Activated naive CD4-positive, alpha-beta T cell treated with anti-CD3 and anti-CD28 coated beads, Interleukin-2, amount 50 U/mL, for 24 hours (primary cell): ENCODE measurements around the gene AMPD1.
A peak's percentile ranks its signal among the peaks of the same experiment; 100 is the strongest.

Experiments used
- H3K27ac Mint-ChIP-seq: one replicate; pipeline ENCODE4 v1.8.0; 2021; ENCODE audit warnings: mild to moderate bottlenecking, mixed read lengths
- H3K27me3 Mint-ChIP-seq: one replicate; pipeline ENCODE4 v1.8.0; 2021; ENCODE audit warnings: mixed read lengths
- H3K36me3 Mint-ChIP-seq: one replicate; pipeline ENCODE4 v1.8.0; 2021; ENCODE audit warnings: mixed read lengths
- H3K4me1 Mint-ChIP-seq: one replicate; pipeline ENCODE4 v1.8.0; 2021; ENCODE audit warnings: mixed read lengths
- H3K4me3 Mint-ChIP-seq: one replicate; pipeline ENCODE4 v1.8.0; 2021; ENCODE audit warnings: mild to moderate bottlenecking, mixed read lengths
- H3K9me3 Mint-ChIP-seq: one replicate; pipeline ENCODE4 v1.8.0; 2021; ENCODE audit warnings: mixed read lengths

Gene AMPD1

GRCh38 chr1:114695430-114696058 is at the start of gene AMPD1:
Gene AMPD1 (minus strand): TSS chr1:114695546. CDS start chr1:114695471, 75 bp downstream.
- peaks cover 3% of the 10 kb centered on the region for H3K27me3 Mint-ChIP-seq
- H3K27ac Mint-ChIP-seq = no peak within 1 kb of the TSS
- no peaks in the 10 kb centered on the region for H3K9me3 Mint-ChIP-seq
- no peaks in the 10 kb centered on the region for H3K4me1 Mint-ChIP-seq
- H3K36me3 Mint-ChIP-seq = no peaks in the 10 kb centered on the region
- H3K4me3 Mint-ChIP-seq = no peak within 1 kb of the TSS

GRCh38 chr1:114741963-114742746 is 46.8 kb upstream of the AMPD1 start:
- no peak overlapping the region for H3K27ac Mint-ChIP-seq
- peaks cover 8% of the 10 kb centered on the region for H3K36me3 Mint-ChIP-seq
- no peaks in the 10 kb centered on the region for H3K9me3 Mint-ChIP-seq
- no peaks in the 10 kb centered on the region for H3K27me3 Mint-ChIP-seq
- H3K4me1 Mint-ChIP-seq = peaks cover 70% of the 10 kb centered on the region
- H3K4me3 Mint-ChIP-seq = peak overlapping the region; percentile 30

DNA sequence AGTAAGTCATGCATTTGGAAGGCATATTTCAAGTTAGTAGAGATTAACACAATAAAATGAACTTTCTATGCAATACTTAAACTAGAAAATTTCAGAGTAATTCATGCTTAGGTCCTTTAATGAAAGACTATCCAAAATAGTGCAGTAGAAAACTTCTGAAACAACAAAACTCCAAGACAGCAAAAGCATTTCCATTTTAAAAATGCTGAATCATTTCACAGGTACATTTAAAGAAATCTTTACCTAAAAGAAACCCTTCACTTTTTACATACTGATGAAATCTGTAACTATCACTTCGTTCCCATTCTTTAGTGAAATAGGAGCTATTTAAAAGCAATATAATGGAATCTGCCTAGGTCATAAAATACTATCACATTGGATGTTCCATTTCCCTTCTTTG is 45.0 kb upstream of the AMPD1 start:
- H3K4me3 Mint-ChIP-seq = no peak overlapping the region
- H3K27ac Mint-ChIP-seq = no peak overlapping the region
- no peaks in the 10 kb centered on the region for H3K9me3 Mint-ChIP-seq
- peaks cover 15% of the 10 kb centered on the region for H3K36me3 Mint-ChIP-seq
- H3K4me1 Mint-ChIP-seq = peaks cover 63% of the 10 kb centered on the region
- no peaks in the 10 kb centered on the region for H3K27me3 Mint-ChIP-seq

DNA sequence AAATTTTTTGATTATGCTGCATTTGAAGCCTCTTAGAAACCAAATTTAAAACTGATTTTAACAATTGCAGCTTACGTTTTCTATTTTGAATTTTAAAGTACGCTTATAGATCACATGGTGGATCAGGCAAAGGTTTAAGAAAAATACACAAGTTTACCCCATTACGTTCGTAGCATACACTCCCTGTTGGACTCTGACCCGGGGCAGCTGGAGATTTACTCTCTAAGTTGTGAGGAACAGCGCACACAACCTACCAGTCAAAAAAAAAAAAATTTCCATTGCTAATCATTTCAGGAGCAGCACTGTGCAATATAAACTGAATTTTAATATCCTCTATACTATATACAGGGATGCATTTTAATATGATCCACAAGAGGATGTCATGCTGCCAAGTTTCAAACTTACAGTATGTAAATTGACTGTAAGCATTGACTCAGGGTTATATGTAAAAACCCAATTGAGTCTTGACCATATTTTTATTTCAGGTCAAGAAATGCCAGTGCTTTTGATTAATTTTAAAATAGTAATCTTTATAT is 42.0 kb upstream of the AMPD1 start:
- no peak overlapping the region for H3K4me3 Mint-ChIP-seq

GRCh38 chr1:114735479-114735878 is 40.1 kb upstream of the AMPD1 start:
- Mint-ChIP-seq H3K4me3 (no peak overlapping the region), H3K36me3 (peaks cover 24% of the 10 kb centered on the region), H3K4me1 (peaks cover 30% of the 10 kb centered on the region), H3K27me3 (no peaks in the 10 kb centered on the region), H3K27ac (peak overlapping the region; percentile 79), H3K9me3 (no peaks in the 10 kb centered on the region)

More for the DNA sequence above, 42.0 kb upstream of the AMPD1 start:
- Mint-ChIP-seq H3K9me3 (no peaks in the 10 kb centered on the region), H3K36me3 (peaks cover 20% of the 10 kb centered on the region), H3K27me3 (no peaks in the 10 kb centered on the region), H3K27ac (peak overlapping the region; percentile 59), H3K4me1 (peaks cover 38% of the 10 kb centered on the region)

GRCh38 chr1:114729782-114730181 is 34.4 kb upstream of the AMPD1 start:
- H3K4me3 Mint-ChIP-seq = no peak overlapping the region
- peak overlapping the region; percentile 17 for H3K27ac Mint-ChIP-seq
- H3K27me3 Mint-ChIP-seq = no peaks in the 10 kb centered on the region
- peaks cover 25% of the 10 kb centered on the region for H3K36me3 Mint-ChIP-seq
- peaks cover 15% of the 10 kb centered on the region for H3K4me1 Mint-ChIP-seq
- H3K9me3 Mint-ChIP-seq = no peaks in the 10 kb centered on the region

- H3K27me3 Mint-ChIP-seq = no peaks in the 10 kb centered on the region
- H3K36me3 Mint-ChIP-seq = peaks cover 30% of the 10 kb centered on the region
- peaks cover 15% of the 10 kb centered on the region for H3K4me1 Mint-ChIP-seq
- no peaks in the 10 kb centered on the region for H3K9me3 Mint-ChIP-seq
- no peak overlapping the region for H3K27ac Mint-ChIP-seq
- no peak overlapping the region for H3K4me3 Mint-ChIP-seq
These were observed 33.2 kb upstream of the AMPD1 start for GRCh38 chr1:114728553-114728952.

DNA sequence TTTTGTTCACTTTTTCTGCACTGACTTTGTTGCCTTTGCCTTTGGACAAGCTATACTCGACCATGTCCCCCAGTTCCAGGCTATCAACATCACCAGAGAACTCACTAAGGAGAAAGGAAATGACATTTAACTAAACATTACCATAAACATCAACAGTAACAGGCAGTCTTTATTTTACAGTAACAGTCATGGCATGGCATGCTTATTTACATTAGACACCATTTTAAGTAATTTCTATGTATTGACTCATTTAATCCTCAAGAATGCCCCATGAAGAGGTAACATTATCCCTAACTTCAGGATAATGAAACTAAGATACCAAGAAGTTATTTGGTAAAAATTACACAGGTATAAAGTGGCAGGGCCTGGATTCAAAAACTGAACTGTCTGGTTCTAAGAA is 29.9 kb upstream of the AMPD1 start:
- Mint-ChIP-seq H3K27ac (peak overlapping the region; percentile 6), H3K4me3 (no peak overlapping the region), H3K9me3 (no peaks in the 10 kb centered on the region), H3K4me1 (peaks cover 3% of the 10 kb centered on the region), H3K27me3 (no peaks in the 10 kb centered on the region), H3K36me3 (peaks cover 24% of the 10 kb centered on the region)

- no peaks in the 10 kb centered on the region for H3K27me3 Mint-ChIP-seq
- H3K4me1 Mint-ChIP-seq = peaks cover 3% of the 10 kb centered on the region
- no peak overlapping the region for H3K27ac Mint-ChIP-seq
- no peak overlapping the region for H3K4me3 Mint-ChIP-seq
- no peaks in the 10 kb centered on the region for H3K9me3 Mint-ChIP-seq
- peaks cover 25% of the 10 kb centered on the region for H3K36me3 Mint-ChIP-seq
These were observed 28.6 kb upstream of the AMPD1 start for GRCh38 chr1:114723915-114724314.

GRCh38 chr1:114723457-114723856 is 28.1 kb upstream of the AMPD1 start:
- H3K4me3 Mint-ChIP-seq = no peak overlapping the region
- H3K4me1 Mint-ChIP-seq = peaks cover 6% of the 10 kb centered on the region
- no peaks in the 10 kb centered on the region for H3K27me3 Mint-ChIP-seq
- H3K36me3 Mint-ChIP-seq = peaks cover 25% of the 10 kb centered on the region
- no peak overlapping the region for H3K27ac Mint-ChIP-seq
- H3K9me3 Mint-ChIP-seq = no peaks in the 10 kb centered on the region

DNA sequence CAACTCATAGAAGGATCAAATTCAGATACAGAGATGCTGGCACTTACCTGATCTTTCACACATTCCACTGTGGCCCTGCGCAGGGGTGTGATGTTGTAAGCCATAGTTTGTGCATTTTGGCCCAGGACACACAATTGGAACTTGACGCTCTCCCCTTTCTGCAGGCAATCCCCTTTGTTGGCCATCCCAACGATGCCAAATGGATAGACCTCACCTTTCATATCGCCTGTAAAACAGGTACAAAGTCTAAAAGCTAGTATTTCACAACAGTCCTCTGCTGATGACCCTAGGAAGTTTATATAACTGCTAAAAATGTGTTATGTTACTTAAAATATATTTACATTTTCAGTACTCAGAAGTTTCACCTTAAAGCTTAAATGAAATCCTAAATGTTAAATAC is 25.1 kb upstream of the AMPD1 start:
- peaks cover 30% of the 10 kb centered on the region for H3K36me3 Mint-ChIP-seq
- peak overlapping the region; percentile 72 for H3K27ac Mint-ChIP-seq
- no peak overlapping the region for H3K4me3 Mint-ChIP-seq
- H3K27me3 Mint-ChIP-seq = no peaks in the 10 kb centered on the region
- peaks cover 23% of the 10 kb centered on the region for H3K4me1 Mint-ChIP-seq
- H3K9me3 Mint-ChIP-seq = no peaks in the 10 kb centered on the region

DNA sequence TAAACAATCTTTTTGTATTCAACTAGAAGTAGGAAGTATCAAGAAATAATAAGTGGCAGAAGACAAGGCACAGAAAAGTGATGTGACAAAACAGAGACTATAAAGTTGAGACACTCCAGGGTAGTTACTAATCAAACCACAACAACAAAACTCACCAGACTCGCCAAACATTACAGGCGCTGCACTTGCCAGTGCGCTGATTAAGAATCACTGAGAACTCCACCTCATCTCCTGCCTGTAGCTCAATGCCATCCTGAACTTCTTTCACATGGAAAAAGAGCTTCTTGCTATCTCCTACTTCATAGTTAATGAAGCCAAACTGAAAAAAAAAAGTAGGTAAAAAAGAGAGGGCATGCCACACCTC is 24.1 kb upstream of the AMPD1 start:
- Mint-ChIP-seq H3K36me3 (peaks cover 28% of the 10 kb centered on the region), H3K4me1 (peaks cover 24% of the 10 kb centered on the region), H3K27me3 (no peaks in the 10 kb centered on the region), H3K4me3 (no peak overlapping the region), H3K27ac (peak overlapping the region; percentile 81), H3K9me3 (no peaks in the 10 kb centered on the region)

DNA sequence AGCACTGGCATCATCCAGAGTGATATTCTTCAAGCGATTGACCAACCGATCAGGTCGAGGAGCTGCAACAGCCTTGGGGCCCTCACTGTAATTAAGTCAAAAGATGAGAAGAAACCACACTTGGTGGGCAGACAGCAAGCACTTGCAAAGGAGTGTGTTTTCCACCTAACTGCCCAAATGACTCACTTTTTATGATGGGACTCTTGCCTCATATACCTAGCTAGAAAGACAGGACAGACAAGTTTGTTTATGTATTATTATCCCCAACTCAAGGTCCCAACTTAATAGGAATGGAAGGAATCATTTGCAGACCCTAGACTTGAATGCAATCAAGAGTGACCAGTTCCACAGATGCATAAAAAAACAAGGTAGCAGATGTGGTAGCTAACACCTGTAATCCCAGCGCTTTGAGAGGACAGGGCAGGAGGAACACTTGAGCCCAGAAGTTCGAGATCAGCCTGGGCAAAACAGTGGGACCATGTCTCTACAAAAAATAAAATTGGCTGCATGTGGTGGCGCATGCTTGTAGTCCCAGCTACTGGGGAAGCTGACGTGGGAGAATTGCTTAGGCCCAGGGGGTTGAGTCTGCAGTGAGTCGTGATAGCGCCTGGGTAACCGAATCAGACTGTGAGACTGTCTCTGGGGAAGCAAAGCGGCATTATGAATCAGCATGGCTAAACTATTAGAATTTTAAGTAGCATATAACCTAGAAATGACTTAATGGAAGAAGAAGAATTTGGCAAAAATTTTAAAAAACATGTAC is 23.5 kb upstream of the AMPD1 start:
- peaks cover 24% of the 10 kb centered on the region for H3K36me3 Mint-ChIP-seq
- peaks cover 29% of the 10 kb centered on the region for H3K4me1 Mint-ChIP-seq
- H3K9me3 Mint-ChIP-seq = no peaks in the 10 kb centered on the region
- no peaks in the 10 kb centered on the region for H3K27me3 Mint-ChIP-seq
- H3K27ac Mint-ChIP-seq = peak overlapping the region; percentile 81
- H3K4me3 Mint-ChIP-seq = no peak overlapping the region

GRCh38 chr1:114716304-114717170 is 21.2 kb upstream of the AMPD1 start, which contains the start of gene NRAS:
Gene NRAS (minus strand): TSS chr1:114716771. CDS start chr1:114716160, 611 bp downstream.
- Mint-ChIP-seq H3K4me1 (peaks cover 36% of the 10 kb centered on the region), H3K9me3 (no peaks in the 10 kb centered on the region), H3K27me3 (no peaks in the 10 kb centered on the region), H3K36me3 (peaks cover 22% of the 10 kb centered on the region), H3K4me3 (peak within 1 kb of the TSS; percentile 99), H3K27ac (peak within 1 kb of the TSS; percentile 97)

GRCh38 chr1:114715952-114716303 is 20.6 kb upstream of the AMPD1 start:
- no peaks in the 10 kb centered on the region for H3K27me3 Mint-ChIP-seq
- peak overlapping the region; percentile 97 for H3K27ac Mint-ChIP-seq
- peak overlapping the region; percentile 99 for H3K4me3 Mint-ChIP-seq
- H3K9me3 Mint-ChIP-seq = no peaks in the 10 kb centered on the region
- H3K4me1 Mint-ChIP-seq = peaks cover 36% of the 10 kb centered on the region
- peaks cover 19% of the 10 kb centered on the region for H3K36me3 Mint-ChIP-seq
